HEK293 (cell line): ENCODE data around the gene TOMM40L.

Experiments used
- CTCF ChIA-PET: fragments of 350-600 bp; formaldehyde crosslinking; extraction: SDS; loops from one replicate; lab custom pipeline; 2021; ENCODE audit warnings: antibody characterized with exemption; lab: Yijun Ruan, JAX
- POLR2A ChIA-PET: fragments of 300-600 bp; formaldehyde crosslinking; extraction: SDS; loops from one replicate; lab custom pipeline; 2020; ENCODE audit warnings: antibody characterized with exemption, inconsistent platforms; lab: Yijun Ruan, JAX
- H3K27ac ChIP-seq: fragments of 200-500 bp; sonication (Bioruptor generic); 2 replicates; pipeline ENCODE4 v1.5.1; 2014; ENCODE audit warnings: low read depth, low read length, control low read depth, inconsistent platforms; ENCODE audit errors: extremely low read depth
- H3K36me3 ChIP-seq, 2 experiments: fragments of 200-500 bp in 1 of 2; sonication (Bioruptor generic) in 1 of 2; 1 replicate in 1 of 2; 2 replicates in 1 of 2; pipeline ENCODE4 v1.5.1; 2014 to 2017; ENCODE audit warnings: inconsistent platforms in 2 of 2, low read length in 2 of 2; ENCODE audit not compliant: control insufficient read depth in 2 of 2, insufficient read depth in 1 of 2
- H3K4me1 ChIP-seq: fragments of 200-500 bp; sonication (Bioruptor generic); 2 replicates; pipeline ENCODE4 v1.5.1; 2014; ENCODE audit warnings: mild to moderate bottlenecking, low read length, inconsistent platforms; ENCODE audit not compliant: control insufficient read depth, insufficient read depth
- H3K4me3 ChIP-seq: 2 replicates; pipeline ENCODE4 v1.5.1; 2011; ENCODE audit warnings: low read depth, mild to moderate bottlenecking, control low read depth, low read length, moderate library complexity
- H3K9me3 ChIP-seq: fragments of 200-500 bp; sonication (Bioruptor generic); 2 replicates; pipeline ENCODE4 v1.5.1; 2014; ENCODE audit warnings: low read depth, low read length, inconsistent platforms; ENCODE audit not compliant: control insufficient read depth, insufficient read depth
- FEZF1 ChIP-seq: fragments of 450-650 bp; formaldehyde crosslinking; IDR thresholded peaks from 2 replicates; pipeline ENCODE4 v1.5.1; 2016; ENCODE audit warnings: missing biosample characterization, missing genetic modification characterization
- GLI4 ChIP-seq: fragments of 450-650 bp; formaldehyde crosslinking; IDR thresholded peaks from 2 replicates; pipeline ENCODE4 v1.5.1; 2016; ENCODE audit warnings: missing biosample characterization, missing genetic modification characterization
- HOXD13 ChIP-seq: sonication (generic); formaldehyde crosslinking; IDR thresholded peaks from 2 replicates; pipeline ENCODE4 v1.8.0; 2022; ENCODE audit warnings: missing genetic modification reagents, borderline replicate concordance
- SP2 ChIP-seq: fragments of 450-650 bp; formaldehyde crosslinking; IDR thresholded peaks from 2 replicates; pipeline ENCODE4 v1.5.1; 2016; ENCODE audit warnings: missing biosample characterization, missing genetic modification characterization
- ZBTB1 ChIP-seq: fragments of 450-650 bp; formaldehyde crosslinking; IDR thresholded peaks from 2 replicates; pipeline ENCODE4 v1.5.1; 2016; ENCODE audit warnings: missing biosample characterization, missing genetic modification characterization
- ZBTB17 ChIP-seq: fragments of 450-650 bp; formaldehyde crosslinking; IDR thresholded peaks from 2 replicates; pipeline ENCODE4 v1.5.1; 2016; ENCODE audit warnings: missing biosample characterization, missing genetic modification characterization
- ZBTB20 ChIP-seq: fragments of 450-650 bp; formaldehyde crosslinking; IDR thresholded peaks from 2 replicates; pipeline ENCODE4 v1.5.1; 2016; ENCODE audit warnings: missing biosample characterization, missing genetic modification characterization
- ZFP3 ChIP-seq: fragments of 450-650 bp; formaldehyde crosslinking; IDR thresholded peaks from 2 replicates; pipeline ENCODE4 v1.5.1; 2016; ENCODE audit warnings: low read depth, missing biosample characterization, missing genetic modification characterization
- ZFP41 ChIP-seq: fragments of 450-650 bp; formaldehyde crosslinking; IDR thresholded peaks from 2 replicates; pipeline ENCODE4 v1.5.1; 2016; ENCODE audit warnings: missing biosample characterization, missing genetic modification characterization, borderline replicate concordance
- ZNF121 ChIP-seq: fragments of 450-650 bp; formaldehyde crosslinking; IDR thresholded peaks from 2 replicates; pipeline ENCODE4 v1.5.1; 2016; ENCODE audit warnings: missing biosample characterization, missing genetic modification characterization
- ZNF132 ChIP-seq: fragments of 450-650 bp; formaldehyde crosslinking; IDR thresholded peaks from 2 replicates; pipeline ENCODE4 v1.5.1; 2017; ENCODE audit warnings: missing biosample characterization, missing genetic modification characterization, borderline replicate concordance
- ZNF138 ChIP-seq: fragments of 450-650 bp; formaldehyde crosslinking; IDR thresholded peaks from 2 replicates; pipeline ENCODE4 v1.5.1; 2016; ENCODE audit warnings: missing biosample characterization, missing genetic modification characterization, borderline replicate concordance
- ZNF146 ChIP-seq: fragments of 450-650 bp; formaldehyde crosslinking; IDR thresholded peaks from 2 replicates; pipeline ENCODE4 v1.5.1; 2016; ENCODE audit warnings: missing biosample characterization, missing genetic modification characterization
- ZNF394 ChIP-seq: fragments of 450-650 bp; formaldehyde crosslinking; IDR thresholded peaks from 2 replicates; pipeline ENCODE4 v1.5.1; 2016; ENCODE audit warnings: missing biosample characterization, missing genetic modification characterization, mild to moderate bottlenecking, moderate library complexity, borderline replicate concordance
- ZNF529 ChIP-seq: fragments of 450-650 bp; formaldehyde crosslinking; IDR thresholded peaks from 2 replicates; pipeline ENCODE4 v1.5.1; 2017; ENCODE audit warnings: missing genetic modification characterization, missing biosample characterization; ENCODE audit not compliant: insufficient replicate concordance
- ZNF555 ChIP-seq: fragments of 450-650 bp; formaldehyde crosslinking; conservative IDR thresholded peaks from 2 replicates; pipeline ENCODE4 v1.5.1; 2017; ENCODE audit warnings: missing biosample characterization, mild to moderate bottlenecking, missing genetic modification characterization, inconsistent platforms
- ZNF610 ChIP-seq: fragments of 450-650 bp; formaldehyde crosslinking; IDR thresholded peaks from 2 replicates; pipeline ENCODE4 v1.5.1; 2016; ENCODE audit warnings: missing biosample characterization, missing genetic modification characterization, borderline replicate concordance
- ZNF626 ChIP-seq: fragments of 450-650 bp; sonication (Bioruptor Pico); formaldehyde crosslinking; IDR thresholded peaks from 2 replicates; pipeline ENCODE4 v1.5.1; 2018; ENCODE audit warnings: missing biosample characterization, missing genetic modification characterization, inconsistent platforms
- ZNF660 ChIP-seq: fragments of 450-650 bp; IDR thresholded peaks from 2 replicates; pipeline ENCODE4 v1.5.1; 2018; ENCODE audit warnings: missing biosample characterization, mild to moderate bottlenecking, missing genetic modification characterization
- ZNF776 ChIP-seq: fragments of 450-650 bp; formaldehyde crosslinking; IDR thresholded peaks from 2 replicates; pipeline ENCODE4 v1.5.0; 2017; ENCODE audit warnings: missing biosample characterization, missing genetic modification characterization, borderline replicate concordance
- ZNF777 ChIP-seq: fragments of 450-650 bp; formaldehyde crosslinking; IDR thresholded peaks from 2 replicates; pipeline ENCODE4 v1.5.1; 2017; ENCODE audit warnings: missing biosample characterization, missing genetic modification characterization, borderline replicate concordance
- ZNF792 ChIP-seq: fragments of 450-650 bp; formaldehyde crosslinking; IDR thresholded peaks from 2 replicates; pipeline ENCODE4 v1.5.1; 2016; ENCODE audit warnings: missing biosample characterization, missing genetic modification characterization
- ZSCAN18 ChIP-seq: fragments of 450-650 bp; formaldehyde crosslinking; IDR thresholded peaks from 2 replicates; pipeline ENCODE4 v1.5.1; 2016; ENCODE audit warnings: missing biosample characterization, missing genetic modification characterization
- TF ChIP-seq, protein P1 (sequence below): fragments of 450-650 bp; IDR thresholded peaks from 2 replicates; pipeline ENCODE4 v1.5.1; 2018; ENCODE audit warnings: missing biosample characterization, missing genetic modification characterization
- TF ChIP-seq, protein P2 (sequence below): fragments of 450-650 bp; formaldehyde crosslinking; IDR thresholded peaks from 2 replicates; pipeline ENCODE4 v1.5.1; 2016; ENCODE audit warnings: missing biosample characterization, missing genetic modification characterization, low read depth
- TF ChIP-seq, protein P3 (sequence below): fragments of 450-650 bp; formaldehyde crosslinking; IDR thresholded peaks from 2 replicates; pipeline ENCODE4 v1.5.1; 2016; ENCODE audit warnings: missing biosample characterization, missing genetic modification characterization
- TF ChIP-seq, protein P4 (sequence below): fragments of 450-650 bp; formaldehyde crosslinking; IDR thresholded peaks from 2 replicates; pipeline ENCODE4 v1.5.1; 2017; ENCODE audit warnings: missing biosample characterization, mild to moderate bottlenecking, missing genetic modification characterization, moderate library complexity

The TOMM40L gene

DNA sequence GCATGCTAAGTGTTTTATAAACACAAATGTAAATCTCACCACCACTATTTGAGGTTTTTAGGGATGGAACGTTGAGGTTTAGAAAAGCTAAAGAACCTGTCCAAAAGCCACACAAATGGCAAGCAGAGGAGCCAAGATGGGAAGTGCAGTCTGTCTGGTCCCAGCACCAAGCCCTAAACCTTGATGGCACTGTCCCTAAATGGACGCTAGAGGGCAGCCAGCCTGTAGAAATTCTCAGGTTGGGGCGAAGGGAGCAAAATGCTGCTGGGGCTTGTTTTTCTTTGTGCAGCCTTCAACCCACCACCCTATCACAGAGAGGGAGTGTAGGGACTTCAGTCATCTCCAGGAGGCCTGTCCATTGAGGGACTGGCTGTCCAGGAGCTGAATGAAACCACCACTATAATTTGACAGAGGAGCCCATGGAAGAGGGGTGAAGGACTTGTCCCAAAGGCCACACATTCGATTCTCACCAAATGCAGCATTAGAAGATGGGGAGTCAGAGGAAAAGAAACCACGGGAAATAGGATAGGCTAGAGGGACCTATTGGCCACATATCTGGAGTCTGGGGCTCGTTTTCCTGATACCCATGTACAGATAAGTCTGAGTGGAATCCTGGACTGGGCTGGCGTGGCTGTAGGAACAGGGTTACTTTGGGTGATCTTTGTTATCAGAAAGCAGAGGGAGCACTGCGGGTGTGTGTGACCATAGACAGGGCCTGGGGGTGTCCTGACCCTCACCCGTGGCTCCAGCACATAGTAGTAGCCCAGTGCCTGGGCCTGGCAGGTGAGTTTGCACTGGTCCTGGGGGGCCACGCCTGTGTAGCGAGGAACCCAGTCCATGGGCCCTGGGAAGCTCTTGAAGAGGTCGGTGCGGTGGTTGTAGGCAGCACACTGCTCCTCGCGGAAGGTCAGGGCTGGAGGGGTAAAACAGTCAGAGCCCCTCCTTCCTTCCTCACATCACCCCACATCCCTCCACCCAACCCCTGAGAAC is 33.1 kb upstream of the TOMM40L start:
- Histone ChIP-seq H3K4me1 (no peaks in the 10 kb centered on the region), H3K36me3 (no peaks in the 10 kb centered on the region), H3K27ac (no peak overlapping the region), H3K9me3 (no peaks in the 10 kb centered on the region), H3K4me3 (no peak overlapping the region)
- ChIA-PET CTCF (interaction anchor here (0.6 to 4.5 kb wide), 40 partner anchors 8 to 669 kb away, joined by 3 to 45 read pairs (median 5); partner anchors contain the start of genes APOA2, NDUFS2, PPOX and TOMM40L), POLR2A (interaction anchor here (0.6 kb wide), 1 partner anchor 10 kb away, joined by 3 read pairs; the partner anchor contains the start of gene NDUFS2)
- TF ChIP-seq SP2 (tag by site-specific recombination) (no peak), ZNF555 (tag by site-specific recombination) (no peak), ZNF776 (tag by site-specific recombination) (no peak), ZNF777 (tag by site-specific recombination) (no peak), ZNF132 (tag by site-specific recombination) (no peak), ZBTB20 (tag by site-specific recombination) (no peak), ZNF626 (no peak), ZBTB17 (tag by site-specific recombination) (peak; percentile 40), ZNF121 (no peak), ZFP41 (tag by site-specific recombination) (no peak), ZNF146 (no peak), ZNF610 (tag by site-specific recombination) (no peak), ZNF660 (tag by site-specific recombination) (0 out of 2 replicates have a peak, but pooled peaks have one; percentile 41), ZNF394 (tag by site-specific recombination) (no peak), ZBTB1 (tag by site-specific recombination) (no peak), HOXD13 (CRISPR knock-in tag) (no peak), ZNF529 (tag by site-specific recombination) (no peak), FEZF1 (no peak), ZFP3 (tag by site-specific recombination) (no peak), ZNF138 (tag by site-specific recombination) (no peak), ZSCAN18 (tag by site-specific recombination) (no peak), ZNF792 (tag by site-specific recombination) (no peak), GLI4 (tag by site-specific recombination) (no peak)
- TF ChIP-seq, protein P1, sequence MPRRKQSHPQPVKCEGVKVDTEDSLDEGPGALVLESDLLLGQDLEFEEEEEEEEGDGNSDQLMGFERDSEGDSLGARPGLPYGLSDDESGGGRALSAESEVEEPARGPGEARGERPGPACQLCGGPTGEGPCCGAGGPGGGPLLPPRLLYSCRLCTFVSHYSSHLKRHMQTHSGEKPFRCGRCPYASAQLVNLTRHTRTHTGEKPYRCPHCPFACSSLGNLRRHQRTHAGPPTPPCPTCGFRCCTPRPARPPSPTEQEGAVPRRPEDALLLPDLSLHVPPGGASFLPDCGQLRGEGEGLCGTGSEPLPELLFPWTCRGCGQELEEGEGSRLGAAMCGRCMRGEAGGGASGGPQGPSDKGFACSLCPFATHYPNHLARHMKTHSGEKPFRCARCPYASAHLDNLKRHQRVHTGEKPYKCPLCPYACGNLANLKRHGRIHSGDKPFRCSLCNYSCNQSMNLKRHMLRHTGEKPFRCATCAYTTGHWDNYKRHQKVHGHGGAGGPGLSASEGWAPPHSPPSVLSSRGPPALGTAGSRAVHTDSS = no peak
- TF ChIP-seq, protein P2, sequence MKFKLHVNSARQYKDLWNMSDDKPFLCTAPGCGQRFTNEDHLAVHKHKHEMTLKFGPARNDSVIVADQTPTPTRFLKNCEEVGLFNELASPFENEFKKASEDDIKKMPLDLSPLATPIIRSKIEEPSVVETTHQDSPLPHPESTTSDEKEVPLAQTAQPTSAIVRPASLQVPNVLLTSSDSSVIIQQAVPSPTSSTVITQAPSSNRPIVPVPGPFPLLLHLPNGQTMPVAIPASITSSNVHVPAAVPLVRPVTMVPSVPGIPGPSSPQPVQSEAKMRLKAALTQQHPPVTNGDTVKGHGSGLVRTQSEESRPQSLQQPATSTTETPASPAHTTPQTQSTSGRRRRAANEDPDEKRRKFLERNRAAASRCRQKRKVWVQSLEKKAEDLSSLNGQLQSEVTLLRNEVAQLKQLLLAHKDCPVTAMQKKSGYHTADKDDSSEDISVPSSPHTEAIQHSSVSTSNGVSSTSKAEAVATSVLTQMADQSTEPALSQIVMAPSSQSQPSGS (tag by site-specific recombination) = no peak
- TF ChIP-seq, protein P3, sequence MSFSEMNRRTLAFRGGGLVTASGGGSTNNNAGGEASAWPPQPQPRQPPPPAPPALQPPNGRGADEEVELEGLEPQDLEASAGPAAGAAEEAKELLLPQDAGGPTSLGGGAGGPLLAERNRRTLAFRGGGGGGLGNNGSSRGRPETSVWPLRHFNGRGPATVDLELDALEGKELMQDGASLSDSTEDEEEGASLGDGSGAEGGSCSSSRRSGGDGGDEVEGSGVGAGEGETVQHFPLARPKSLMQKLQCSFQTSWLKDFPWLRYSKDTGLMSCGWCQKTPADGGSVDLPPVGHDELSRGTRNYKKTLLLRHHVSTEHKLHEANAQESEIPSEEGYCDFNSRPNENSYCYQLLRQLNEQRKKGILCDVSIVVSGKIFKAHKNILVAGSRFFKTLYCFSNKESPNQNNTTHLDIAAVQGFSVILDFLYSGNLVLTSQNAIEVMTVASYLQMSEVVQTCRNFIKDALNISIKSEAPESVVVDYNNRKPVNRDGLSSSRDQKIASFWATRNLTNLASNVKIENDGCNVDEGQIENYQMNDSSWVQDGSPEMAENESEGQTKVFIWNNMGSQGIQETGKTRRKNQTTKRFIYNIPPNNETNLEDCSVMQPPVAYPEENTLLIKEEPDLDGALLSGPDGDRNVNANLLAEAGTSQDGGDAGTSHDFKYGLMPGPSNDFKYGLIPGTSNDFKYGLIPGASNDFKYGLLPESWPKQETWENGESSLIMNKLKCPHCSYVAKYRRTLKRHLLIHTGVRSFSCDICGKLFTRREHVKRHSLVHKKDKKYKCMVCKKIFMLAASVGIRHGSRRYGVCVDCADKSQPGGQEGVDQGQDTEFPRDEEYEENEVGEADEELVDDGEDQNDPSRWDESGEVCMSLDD (tag by site-specific recombination) = 0 out of 2 replicates have a peak, but pooled peaks have one; percentile 35
- TF ChIP-seq, protein P4, sequence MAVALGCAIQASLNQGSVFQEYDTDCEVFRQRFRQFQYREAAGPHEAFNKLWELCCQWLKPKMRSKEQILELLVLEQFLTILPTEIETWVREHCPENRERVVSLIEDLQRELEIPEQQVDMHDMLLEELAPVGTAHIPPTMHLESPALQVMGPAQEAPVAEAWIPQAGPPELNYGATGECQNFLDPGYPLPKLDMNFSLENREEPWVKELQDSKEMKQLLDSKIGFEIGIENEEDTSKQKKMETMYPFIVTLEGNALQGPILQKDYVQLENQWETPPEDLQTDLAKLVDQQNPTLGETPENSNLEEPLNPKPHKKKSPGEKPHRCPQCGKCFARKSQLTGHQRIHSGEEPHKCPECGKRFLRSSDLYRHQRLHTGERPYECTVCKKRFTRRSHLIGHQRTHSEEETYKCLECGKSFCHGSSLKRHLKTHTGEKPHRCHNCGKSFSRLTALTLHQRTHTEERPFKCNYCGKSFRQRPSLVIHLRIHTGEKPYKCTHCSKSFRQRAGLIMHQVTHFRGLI (tag by site-specific recombination) = no peak
